IMR-90 (cell line): ENCODE measurements around the gene MB. TPM values are rescaled to one million over a fixed set of nuclear protein-coding genes. Genes with fewer than 3 reads are reported as not detected.
A peak's percentile ranks its signal among the peaks of the same experiment; 100 is the strongest.

ENCODE experiments used
- ATAC-seq: fragments of 200-7000 bp; cut with Tn5 transposase; 2 replicates; pipeline ENCODE4 v1.9.1; 2020; ENCODE audit warnings: low read depth, mild to moderate bottlenecking, moderate library complexity
- BruUV-seq: library from RNA; stranded (reverse); fragments of 400-500 nt; replicated peaks from 2 replicates; lab custom pipeline; 2021; lab: Mats Ljungman, UMichigan
- CTCF ChIA-PET: fragments of 300-600 bp; formaldehyde crosslinking; extraction: SDS; loops from one replicate; lab custom pipeline; 2021; ENCODE audit warnings: antibody characterized with exemption; lab: Yijun Ruan, JAX
- POLR2A ChIA-PET: fragments of 300-600 bp; sonication (Branson Sonifier 250); formaldehyde crosslinking; loops from one replicate; lab custom pipeline; 2022; ENCODE audit warnings: antibody characterized with exemption; ENCODE audit not compliant: unreplicated experiment; lab: Charles Lee
- DNase-seq: peaks from one replicate; pipeline ENCODE4 v3.0.0; 2013
- H2AFZ ChIP-seq: replicated peaks from 2 replicates; pipeline ENCODE3; 2013; ENCODE audit warnings: low read length, mild to moderate bottlenecking; ENCODE audit not compliant: poor library complexity
- H2AK5ac ChIP-seq: 2 replicates; pipeline ENCODE4 v1.6.1; 2013; ENCODE audit warnings: low read depth, low read length, inconsistent platforms
- H2AK9ac ChIP-seq: replicated peaks from 2 replicates; pipeline ENCODE3; 2013; ENCODE audit warnings: mild to moderate bottlenecking, low read depth, low read length, moderate library complexity; ENCODE audit not compliant: poor library complexity
- H2BK120ac ChIP-seq: 2 replicates; pipeline ENCODE4 v1.6.1; 2013; ENCODE audit warnings: low read depth, low read length, inconsistent platforms
- H2BK15ac ChIP-seq: 3 replicates; pipeline ENCODE4 v1.6.1; 2013; ENCODE audit warnings: low read depth, low read length, inconsistent platforms
- H2BK20ac ChIP-seq: 2 replicates; pipeline ENCODE4 v1.6.1; 2013; ENCODE audit warnings: low read depth, mild to moderate bottlenecking, inconsistent platforms, low read length, moderate library complexity
- H2BK5ac ChIP-seq: 2 replicates; pipeline ENCODE4 v1.6.1; 2013; ENCODE audit warnings: mild to moderate bottlenecking, low read depth, low read length, inconsistent platforms; ENCODE audit not compliant: poor library complexity, severe bottlenecking
- H3K14ac ChIP-seq: replicated peaks from 2 replicates; pipeline ENCODE4 v1.6.1; 2013; ENCODE audit warnings: low read depth, low read length, inconsistent platforms
- H3K18ac ChIP-seq: 2 replicates; pipeline ENCODE4 v1.6.1; 2013; ENCODE audit warnings: low read depth, low read length, control low read depth
- H3K23ac ChIP-seq: 2 replicates; pipeline ENCODE4 v1.6.1; 2013; ENCODE audit warnings: low read depth, low read length, inconsistent platforms
- H3K27ac ChIP-seq: 2 replicates; pipeline ENCODE4 v1.5.1; 2013; ENCODE audit warnings: mild to moderate bottlenecking, control low read depth, low read length; ENCODE audit not compliant: insufficient read depth
- H3K27me3 ChIP-seq: 2 replicates; pipeline ENCODE4 v1.6.1; 2013; ENCODE audit warnings: low read length; ENCODE audit not compliant: control insufficient read depth, insufficient read depth
- H3K36me3 ChIP-seq: 2 replicates; pipeline ENCODE4 v1.6.1; 2013; ENCODE audit warnings: low read length, mixed read lengths; ENCODE audit not compliant: control insufficient read depth, insufficient read depth
- H3K4ac ChIP-seq: 2 replicates; pipeline ENCODE4 v1.6.1; 2013; ENCODE audit warnings: low read depth, low read length, inconsistent platforms
- H3K4me1 ChIP-seq: 2 replicates; pipeline ENCODE4 v1.6.1; 2013; ENCODE audit warnings: low read length, mixed read lengths; ENCODE audit not compliant: control insufficient read depth, insufficient read depth
- H3K4me2 ChIP-seq: 2 replicates; pipeline ENCODE4 v1.6.1; 2013; ENCODE audit warnings: low read depth, mild to moderate bottlenecking, control low read depth, low read length, moderate library complexity
- H3K4me3 ChIP-seq: 2 replicates; pipeline ENCODE4 v1.5.1; 2013; ENCODE audit warnings: low read depth, mild to moderate bottlenecking, control low read depth, low read length, moderate library complexity; ENCODE audit not compliant: insufficient read depth
- H3K56ac ChIP-seq: 2 replicates; pipeline ENCODE4 v1.6.1; 2013; ENCODE audit warnings: low read length, inconsistent platforms; ENCODE audit not compliant: insufficient read depth; ENCODE audit errors: extremely low read depth
- H3K79me1 ChIP-seq, 2 experiments: 2 replicates each; pipeline ENCODE4 v1.6.1; 2013; ENCODE audit warnings: low read length in 2 of 2, inconsistent platforms in 1 of 2, low read depth in 1 of 2
- H3K9ac ChIP-seq: 2 replicates; pipeline ENCODE4 v1.6.1; 2013; ENCODE audit warnings: low read depth, low read length, control low read depth
- H3K9me1 ChIP-seq: 2 replicates; pipeline ENCODE4 v1.6.1; 2013; ENCODE audit warnings: low read length, inconsistent platforms; ENCODE audit not compliant: insufficient read depth
- H3K9me3 ChIP-seq: 2 replicates; pipeline ENCODE4 v1.6.1; 2013; ENCODE audit warnings: low read length; ENCODE audit not compliant: control insufficient read depth, insufficient read depth
- H4K20me1 ChIP-seq: 2 replicates; pipeline ENCODE4 v1.6.1; 2013; ENCODE audit warnings: low read length, inconsistent platforms; ENCODE audit not compliant: insufficient read depth
- H4K5ac ChIP-seq: 2 replicates; pipeline ENCODE4 v1.6.1; 2013; ENCODE audit warnings: mild to moderate bottlenecking, low read depth, low read length, control low read depth
- H4K8ac ChIP-seq, 2 experiments: 2 replicates each; pipeline ENCODE4 v1.6.1; 2013; ENCODE audit warnings: low read depth in 2 of 2, low read length in 2 of 2, control low read depth in 1 of 2, inconsistent platforms in 1 of 2
- H4K91ac ChIP-seq: 2 replicates; pipeline ENCODE4 v1.6.1; 2013; ENCODE audit warnings: low read depth, low read length, inconsistent platforms; ENCODE audit not compliant: insufficient read depth
- MAFK ChIP-seq: IDR thresholded peaks from 2 replicates; pipeline ENCODE4 v1.6.1; 2012; ENCODE audit warnings: low read depth, low read length, improper control_type of control experiment
- MAZ ChIP-seq: IDR thresholded peaks from 2 replicates; pipeline ENCODE4 v1.6.1; 2012; ENCODE audit warnings: low read depth, mild to moderate bottlenecking, low read length, improper control_type of control experiment, moderate library complexity, borderline replicate concordance
- POLR2A ChIP-seq: IDR thresholded peaks from 2 replicates; pipeline ENCODE4 v1.6.1; 2012; ENCODE audit warnings: mild to moderate bottlenecking, low read depth, low read length
- WGBS, 2 experiments: methylation state at CpG; one replicate each; pipeline versions ENCODE4 v1.1.5 to v1.1.7; 2013; ENCODE audit warnings: missing lambda C conversion rate in 2 of 2; ENCODE audit not compliant: insufficient read length in 1 of 2; ENCODE audit errors: extremely low coverage in 2 of 2; 5-methylcytosine and 5-hydroxymethylcytosine counted together
- dilution Hi-C: fragments of 300-500 bp; cut with HindIII; formaldehyde crosslinking; loops from one replicate; pipeline ENCODE4 v1.14.3; 2018; ENCODE audit warnings: low sequenced_read_pairs; ENCODE audit not compliant: unreplicated experiment
- in situ Hi-C: fragments of 300-500 bp; cut with MboI; formaldehyde crosslinking; loops from 3 replicates; pipeline ENCODE4 v1.14.3; 2019; ENCODE audit warnings: low sequenced_read_pairs, inconsistent platforms, mixed read lengths
- intact Hi-C: fragments of 100-400 bp; cut with micrococcal nuclease; formaldehyde crosslinking; loops from 2 replicates; pipeline ENCODE4 v1.10.0; 2022
- polyA plus RNA-seq, 3 experiments: library from polyadenylated mRNA; depleted of rRNA; stranded (reverse); fragments of >200 nt; gene quantifications; 2 replicates each; pipeline ENCODE4 v1.2.3, GENCODE V29; 2012; ENCODE audit warnings: low replicate concordance in 1 of 3
- total RNA-seq: library from RNA; depleted of rRNA; stranded (reverse); fragments of >200 nt; gene quantifications from 2 replicates; pipeline ENCODE4 v1.2.3, GENCODE V29; 2012

The MB gene
- total and polyA plus RNA-seq, 2 of the 4 experiments (the other 2 are of a cell fraction): not detected

DNA sequence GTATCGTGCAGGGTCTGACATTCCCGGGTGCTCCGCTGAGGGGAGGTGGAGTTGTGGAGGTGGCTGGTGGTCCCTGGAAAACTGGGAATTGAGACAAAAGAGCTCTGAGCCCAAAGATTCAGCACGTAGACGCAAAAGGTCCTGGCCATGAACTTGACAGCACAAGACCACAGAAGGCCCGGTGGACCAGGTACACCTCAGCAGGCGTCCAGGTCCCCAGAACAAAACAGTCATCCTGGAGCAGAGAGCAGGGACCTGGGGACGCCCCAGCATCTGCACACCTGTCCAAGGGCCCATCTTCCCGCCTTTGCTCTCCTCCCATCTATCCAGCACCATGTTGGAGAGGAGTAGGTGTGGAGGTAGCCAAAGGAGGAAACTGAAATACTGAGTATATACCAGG lies 13.8 kb upstream of the MB start:
- dilution Hi-C loops: no loop called here
- CTCF ChIA-PET: interaction anchor here (0.6 to 1.1 kb wide), 3 partner anchors 15 to 269 kb away, joined by 3 to 6 read pairs (median 4); no protein-coding TSS in a partner anchor

More for the DNA sequence above, 13.8 kb upstream of the MB start:
- Histone ChIP-seq H2BK120ac (peak overlapping the region; percentile 94), H3K14ac (peak overlapping the region; percentile 82; the same call in 1 of the 2 replicates), H2BK5ac (peak overlapping the region; percentile 75), H3K36me3 (no peaks in the 10 kb centered on the region), H3K4ac (peak overlapping the region; percentile 87), H3K56ac (no peak overlapping the region), H2AFZ (peak overlapping the region; percentile 84), H3K9me1 (peaks cover 20% of the 10 kb centered on the region), H4K5ac (peak overlapping the region; percentile 24; the same call in 1 of the 2 replicates), H4K8ac (peak overlapping the region; percentile 6 to 83; a peak in 3 of 4 replicates), H2AK9ac (peak overlapping the region; percentile 81), H3K27ac (no peak overlapping the region), H2BK20ac (peak overlapping the region; percentile 83), H4K20me1 (no peaks in the 10 kb centered on the region), H3K9ac (no peak overlapping the region), H2AK5ac (peak overlapping the region; percentile 89), H3K4me3 (no peak overlapping the region), H3K4me2 (no peak overlapping the region), H3K18ac (no peak overlapping the region), H3K79me1 (peaks cover 3 to 14% of the 10 kb centered on the region in 2 experiments; a peak in 3 of 4 replicates), H3K23ac (peak overlapping the region; percentile 3; the same call in 1 of the 2 replicates), H3K4me1 (peaks cover 9% of the 10 kb centered on the region), H2BK15ac (peak overlapping the region; percentile 77; the same call in 1 of the 3 replicates), H3K9me3 (no peaks in the 10 kb centered on the region), H4K91ac (peak overlapping the region; percentile 74), H3K27me3 (no peaks in the 10 kb centered on the region)
- TF ChIP-seq MAZ: no peak
- no peak for TF ChIP-seq POLR2A
- TF ChIP-seq MAFK: no peak
- no TSS peak for BruUV-seq
- POLR2A ChIA-PET: interaction anchor here (1.0 kb wide), 1 partner anchor 284 kb away, joined by 4 read pairs; no protein-coding TSS in a partner anchor
- in situ Hi-C loops: loop anchor here (10.0 kb wide), 1 partner anchor 204 kb away; no protein-coding TSS in a partner anchor
- WGBS, 2 experiments: 95% methylated on average over 5 of the region's 9 CpGs; no CpG with 5 or more reads in 1 of the 2 experiments
- intact Hi-C loops: no loop called here
- DNase-seq: no peak
- ATAC-seq: no peak
